SK-N-SH (cell line): Measurements from ENCODE around the gene CYP2C18. TPM values are rescaled to one million over a fixed set of nuclear protein-coding genes. Genes with fewer than 3 reads are reported as not detected.

Source experiments
- CTCF ChIA-PET: fragments of 300-600, 350-600 bp; formaldehyde crosslinking; extraction: SDS; loops from one replicate; lab custom pipeline; 2021; lab: Yijun Ruan, JAX
- POLR2A ChIA-PET: fragments of 350-600 bp; sonication (Branson Sonifier 250); formaldehyde crosslinking; extraction: SDS; loops from one replicate; lab custom pipeline; 2020; ENCODE audit warnings: antibody characterized with exemption, inconsistent platforms; lab: Yijun Ruan, JAX
- DNase-seq: peaks from one replicate; pipeline ENCODE4 v3.0.0; 2012
- H2AFZ ChIP-seq: fragments of 200-600 bp; sonication (generic); 2 replicates; pipeline ENCODE4 v1.8.1; 2016; ENCODE audit warnings: antibody characterized with exemption, mild to moderate bottlenecking, low read depth
- H3F3A ChIP-seq: fragments of 200-600 bp; sonication (generic); replicated peaks from 2 replicates; pipeline ENCODE3; 2016; ENCODE audit warnings: antibody characterized with exemption, mild to moderate bottlenecking; ENCODE audit not compliant: insufficient read depth
- H3K27ac ChIP-seq, 2 experiments: fragments of 200-500 bp in 1 of 2; fragments of 200-600 bp in 1 of 2; sonication (Bioruptor generic) in 1 of 2; sonication (generic), shearing (Covaris generic) in 1 of 2; 2 replicates each; pipeline versions ENCODE4 v1.5.1 to v1.6.1; 2014 to 2016; ENCODE audit warnings: low read depth in 2 of 2, inconsistent platforms in 1 of 2, low read length in 1 of 2, mild to moderate bottlenecking in 1 of 2, mixed read lengths in 1 of 2
- H3K27me3 ChIP-seq: fragments of 200-600 bp; sonication (generic), shearing (Covaris generic); 2 replicates; pipeline ENCODE4 v1.6.1; 2016; ENCODE audit warnings: mixed run types; ENCODE audit not compliant: insufficient read depth
- H3K36me3 ChIP-seq, 2 experiments: fragments of 200-500 bp in 1 of 2; fragments of 200-600 bp in 1 of 2; sonication (Bioruptor generic) in 1 of 2; sonication (generic) in 1 of 2; replicated peaks in 1 of 2; 2 replicates each; pipeline versions ENCODE3 to v1.5.1; 2014 to 2016; ENCODE audit warnings: low read length in 1 of 2, mild to moderate bottlenecking in 1 of 2; ENCODE audit not compliant: insufficient read depth in 2 of 2, control insufficient read depth in 1 of 2
- H3K4me1 ChIP-seq, 2 experiments: fragments of 200-500 bp in 1 of 2; fragments of 200-600 bp in 1 of 2; sonication (Bioruptor generic) in 1 of 2; sonication (generic), shearing (Covaris generic) in 1 of 2; 2 replicates each; pipeline versions ENCODE4 v1.5.1 to v1.6.1; 2014 to 2016; ENCODE audit warnings: low read depth in 1 of 2, low read length in 1 of 2, mixed run types in 1 of 2; ENCODE audit not compliant: insufficient read depth in 2 of 2, control insufficient read depth in 1 of 2
- H3K4me2 ChIP-seq: fragments of 200-600 bp; sonication (generic), shearing (Covaris generic); 2 replicates; pipeline ENCODE4 v1.6.1; 2017; ENCODE audit warnings: mixed run types
- H3K4me3 ChIP-seq, 2 experiments: fragments of 200-500 bp in 1 of 2; fragments of 200-600 bp in 1 of 2; sonication (Bioruptor generic) in 1 of 2; sonication (generic), shearing (Covaris generic) in 1 of 2; 2 replicates each; pipeline versions ENCODE4 v1.5.1 to v1.8.1; 2014 to 2016; ENCODE audit warnings: low read depth in 2 of 2, inconsistent platforms in 1 of 2, low read length in 1 of 2, mild to moderate bottlenecking in 1 of 2, mixed read lengths in 1 of 2, moderate library complexity in 1 of 2
- H3K79me2 ChIP-seq: fragments of 200-600 bp; sonication (generic); 2 replicates; pipeline ENCODE4 v1.8.1; 2017; ENCODE audit warnings: mild to moderate bottlenecking; ENCODE audit not compliant: insufficient read depth
- H3K9ac ChIP-seq: fragments of 200-600 bp; sonication (generic); 2 replicates; pipeline ENCODE4 v1.6.1; 2017; ENCODE audit warnings: mixed run types
- H3K9me2 ChIP-seq: fragments of 200-600 bp; sonication (generic); 2 replicates; pipeline ENCODE4 v1.6.1; 2017; ENCODE audit warnings: mixed run types
- H3K9me3 ChIP-seq: fragments of 200-600 bp; sonication (generic); 2 replicates; pipeline ENCODE4 v1.6.1; 2017; ENCODE audit warnings: mixed run types, mild to moderate bottlenecking, moderate library complexity
- H4K20me1 ChIP-seq: fragments of 200-600 bp; sonication (generic); 2 replicates; pipeline ENCODE4 v1.6.1; 2017; ENCODE audit warnings: mild to moderate bottlenecking, mixed run types; ENCODE audit not compliant: insufficient read depth
- CTCF ChIP-seq: fragments of 200-600 bp; sonication (generic); IDR thresholded peaks from 2 replicates; pipeline ENCODE4 v1.6.1; 2017; ENCODE audit warnings: antibody characterized with exemption, mild to moderate bottlenecking, moderate library complexity
- ELF1 ChIP-seq: IDR thresholded peaks from 2 replicates; pipeline ENCODE4 v1.4.0; 2012
- FOSL2 ChIP-seq: IDR thresholded peaks from 2 replicates; pipeline ENCODE4 v1.4.0; 2012; ENCODE audit warnings: low read depth, mild to moderate bottlenecking, moderate library complexity, borderline replicate concordance
- FOXM1 ChIP-seq: IDR thresholded peaks from 2 replicates; pipeline ENCODE4 v1.4.0; 2012; ENCODE audit warnings: low read depth, mild to moderate bottlenecking
- IRF3 ChIP-seq: fragments of 150-350 bp; IDR thresholded peaks from 2 replicates; pipeline ENCODE4 v1.6.1; 2016; ENCODE audit warnings: mild to moderate bottlenecking, low read depth, low read length
- JUND ChIP-seq: IDR thresholded peaks from 2 replicates; pipeline ENCODE4 v1.4.0; 2012
- NFIC ChIP-seq: IDR thresholded peaks from 2 replicates; pipeline ENCODE4 v1.4.0; 2012; ENCODE audit warnings: borderline replicate concordance
- PBX3 ChIP-seq: IDR thresholded peaks from 2 replicates; pipeline ENCODE4; 2012
- POLR2AphosphoS5 ChIP-seq: IDR thresholded peaks from 2 replicates; pipeline ENCODE4 v1.6.1; 2012; ENCODE audit warnings: low read depth, low read length
- RAD21 ChIP-seq: IDR thresholded peaks from 2 replicates; pipeline ENCODE4 v1.6.1; 2012; ENCODE audit warnings: mild to moderate bottlenecking, low read length
- RCOR1 ChIP-seq: fragments of 150-350 bp; IDR thresholded peaks from 2 replicates; pipeline ENCODE4 v1.6.1; 2017; ENCODE audit warnings: antibody characterized with exemption, low read length
- SIN3A ChIP-seq: IDR thresholded peaks from 2 replicates; pipeline ENCODE4 v1.6.1; 2012; ENCODE audit warnings: low read depth, mild to moderate bottlenecking, low read length, moderate library complexity, borderline replicate concordance
- TAF1 ChIP-seq: IDR thresholded peaks from 2 replicates; pipeline ENCODE4 v1.6.1; 2012; ENCODE audit warnings: low read depth, mild to moderate bottlenecking, low read length, moderate library complexity, borderline replicate concordance
- TCF12 ChIP-seq: IDR thresholded peaks from 2 replicates; pipeline ENCODE4 v1.4.0; 2012
- TEAD4 ChIP-seq: IDR thresholded peaks from 2 replicates; pipeline ENCODE4 v1.4.0; 2012; ENCODE audit warnings: mild to moderate bottlenecking, borderline replicate concordance; ENCODE audit not compliant: insufficient read depth
- WGBS: methylation state at CpG from one replicate; pipeline ENCODE4 v1.1.6; 2017; ENCODE audit warnings: low lambda C conversion rate; 5-methylcytosine and 5-hydroxymethylcytosine counted together
- polyA plus RNA-seq, 3 experiments: library from polyadenylated mRNA; depleted of rRNA; stranded (reverse); fragments of >200 nt; gene quantifications; 2 replicates each; pipeline ENCODE4 v1.2.3, GENCODE V29; 2012
- TF ChIP-seq, protein P1 (sequence below): IDR thresholded peaks from 2 replicates; pipeline ENCODE4 v1.6.1; 2012; ENCODE audit warnings: mild to moderate bottlenecking, low read depth, low read length, moderate library complexity
- TF ChIP-seq, protein P2 (sequence below): IDR thresholded peaks from 2 replicates; pipeline ENCODE4 v1.4.0; 2012; ENCODE audit warnings: low read depth, borderline replicate concordance

Gene CYP2C18
- polyA plus RNA-seq, 1 of the 3 experiments (the other 2 are of a cell fraction): not detected

DNA sequence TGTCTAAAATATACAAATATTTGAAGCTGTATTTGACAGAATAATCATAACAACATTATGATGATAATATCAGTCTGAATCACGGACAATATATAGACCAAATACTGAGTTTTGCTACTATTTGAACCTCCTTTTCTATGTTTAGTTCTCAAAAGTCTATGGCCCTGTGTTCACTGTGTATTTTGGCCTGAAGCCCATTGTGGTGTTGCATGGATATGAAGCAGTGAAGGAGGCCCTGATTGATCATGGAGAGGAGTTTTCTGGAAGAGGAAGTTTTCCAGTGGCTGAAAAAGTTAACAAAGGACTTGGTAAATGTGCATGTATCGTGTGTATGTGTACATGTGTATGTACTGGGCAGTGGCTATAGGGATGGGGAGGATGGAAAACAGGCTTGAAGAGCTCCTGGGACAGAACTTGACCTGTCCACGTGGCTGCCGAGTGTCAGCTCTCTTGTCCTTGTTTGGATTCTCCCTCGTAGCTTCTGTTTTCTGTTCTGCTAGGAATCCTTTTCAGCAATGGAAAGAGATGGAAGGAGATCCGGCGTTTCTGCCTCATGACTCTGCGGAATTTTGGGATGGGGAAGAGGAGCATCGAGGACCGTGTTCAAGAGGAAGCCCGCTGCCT lies 4.2 kb downstream of the CYP2C18 start:
- Histone ChIP-seq H3K36me3 (no peaks in the 10 kb centered on the region), H3K9ac (no peak overlapping the region), H3K4me3 (no peak overlapping the region), H3K27ac (no peak overlapping the region), H3F3A (no peaks in the 10 kb centered on the region), H4K20me1 (no peaks in the 10 kb centered on the region), H3K4me1 (no peaks in the 10 kb centered on the region), H3K9me3 (no peaks in the 10 kb centered on the region), H3K79me2 (no peaks in the 10 kb centered on the region), H3K9me2 (no peaks in the 10 kb centered on the region), H3K27me3 (no peaks in the 10 kb centered on the region), H3K4me2 (no peak overlapping the region), H2AFZ (no peak overlapping the region)
- DNase-seq: no peak
- POLR2A ChIA-PET: no interaction called here
- TF ChIP-seq SIN3A (no peak), ELF1 (no peak), TCF12 (no peak), POLR2AphosphoS5 (no peak), TAF1 (no peak), RCOR1 (no peak), JUND (no peak), RAD21 (no peak), TEAD4 (no peak), IRF3 (no peak), PBX3 (no peak)
- TF ChIP-seq, protein P1, sequence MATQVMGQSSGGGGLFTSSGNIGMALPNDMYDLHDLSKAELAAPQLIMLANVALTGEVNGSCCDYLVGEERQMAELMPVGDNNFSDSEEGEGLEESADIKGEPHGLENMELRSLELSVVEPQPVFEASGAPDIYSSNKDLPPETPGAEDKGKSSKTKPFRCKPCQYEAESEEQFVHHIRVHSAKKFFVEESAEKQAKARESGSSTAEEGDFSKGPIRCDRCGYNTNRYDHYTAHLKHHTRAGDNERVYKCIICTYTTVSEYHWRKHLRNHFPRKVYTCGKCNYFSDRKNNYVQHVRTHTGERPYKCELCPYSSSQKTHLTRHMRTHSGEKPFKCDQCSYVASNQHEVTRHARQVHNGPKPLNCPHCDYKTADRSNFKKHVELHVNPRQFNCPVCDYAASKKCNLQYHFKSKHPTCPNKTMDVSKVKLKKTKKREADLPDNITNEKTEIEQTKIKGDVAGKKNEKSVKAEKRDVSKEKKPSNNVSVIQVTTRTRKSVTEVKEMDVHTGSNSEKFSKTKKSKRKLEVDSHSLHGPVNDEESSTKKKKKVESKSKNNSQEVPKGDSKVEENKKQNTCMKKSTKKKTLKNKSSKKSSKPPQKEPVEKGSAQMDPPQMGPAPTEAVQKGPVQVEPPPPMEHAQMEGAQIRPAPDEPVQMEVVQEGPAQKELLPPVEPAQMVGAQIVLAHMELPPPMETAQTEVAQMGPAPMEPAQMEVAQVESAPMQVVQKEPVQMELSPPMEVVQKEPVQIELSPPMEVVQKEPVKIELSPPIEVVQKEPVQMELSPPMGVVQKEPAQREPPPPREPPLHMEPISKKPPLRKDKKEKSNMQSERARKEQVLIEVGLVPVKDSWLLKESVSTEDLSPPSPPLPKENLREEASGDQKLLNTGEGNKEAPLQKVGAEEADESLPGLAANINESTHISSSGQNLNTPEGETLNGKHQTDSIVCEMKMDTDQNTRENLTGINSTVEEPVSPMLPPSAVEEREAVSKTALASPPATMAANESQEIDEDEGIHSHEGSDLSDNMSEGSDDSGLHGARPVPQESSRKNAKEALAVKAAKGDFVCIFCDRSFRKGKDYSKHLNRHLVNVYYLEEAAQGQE: no peak
- CTCF ChIA-PET: no interaction called here
- WGBS: 42% methylated on average over 11 of the region's 11 CpGs

- H3K27me3 ChIP-seq: no peaks in the 10 kb centered on the region
- ChIA-PET CTCF (no interaction called here), POLR2A (no interaction called here)
- H2AFZ ChIP-seq: no peak overlapping the region
- 57% methylated on average over 1 of the region's 1 CpG for WGBS
- H3K9ac ChIP-seq: no peak overlapping the region
- no peaks in the 10 kb centered on the region for H3K36me3 ChIP-seq
- H3F3A ChIP-seq: no peaks in the 10 kb centered on the region
- H3K4me2 ChIP-seq: no peak overlapping the region
- no peaks in the 10 kb centered on the region for H3K79me2 ChIP-seq
- H4K20me1 ChIP-seq: no peaks in the 10 kb centered on the region
- no peaks in the 10 kb centered on the region for H3K4me1 ChIP-seq
- DNase-seq: no peak
- no peaks in the 10 kb centered on the region for H3K9me3 ChIP-seq
- H3K4me3 ChIP-seq: no peak overlapping the region
- H3K27ac ChIP-seq: no peak overlapping the region
- H3K9me2 ChIP-seq: no peaks in the 10 kb centered on the region
- TF ChIP-seq NFIC (no peak), JUND (no peak), CTCF (no peak), FOSL2 (no peak), TCF12 (no peak), FOXM1 (no peak)
- TF ChIP-seq, protein P2, sequence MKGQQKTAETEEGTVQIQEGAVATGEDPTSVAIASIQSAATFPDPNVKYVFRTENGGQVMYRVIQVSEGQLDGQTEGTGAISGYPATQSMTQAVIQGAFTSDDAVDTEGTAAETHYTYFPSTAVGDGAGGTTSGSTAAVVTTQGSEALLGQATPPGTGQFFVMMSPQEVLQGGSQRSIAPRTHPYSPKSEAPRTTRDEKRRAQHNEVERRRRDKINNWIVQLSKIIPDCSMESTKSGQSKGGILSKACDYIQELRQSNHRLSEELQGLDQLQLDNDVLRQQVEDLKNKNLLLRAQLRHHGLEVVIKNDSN: no peak
Observed at GRCh38 chr10:94706089-94706488, 22.6 kb downstream of the CYP2C18 start.
